Fibroblast of pulmonary artery (primary cell): ENCODE measurements around the gene SLC22A12.

Source experiments
- DNase-seq: peaks from one replicate; pipeline ENCODE4 v3.0.0-alpha.2; 2010; ENCODE audit warnings: low read depth
- H3K4me3 ChIP-seq: replicated peaks from 2 replicates; pipeline ENCODE4 v1.5.1; 2011; ENCODE audit warnings: low read depth, mild to moderate bottlenecking, control low read depth, low read length, moderate library complexity
- TF ChIP-seq, protein P1 (sequence below): IDR thresholded peaks from 2 replicates; pipeline ENCODE4 v1.5.1; 2011; ENCODE audit warnings: mild to moderate bottlenecking, control low read depth, low read length, inconsistent platforms; ENCODE audit errors: missing control alignments

The SLC22A12 gene

GRCh38 chr11:64568584-64569140 is 22.4 kb upstream of the SLC22A12 start:
- no peak overlapping the region for H3K4me3 ChIP-seq
- DNase-seq: no peak
- TF ChIP-seq, protein P1, sequence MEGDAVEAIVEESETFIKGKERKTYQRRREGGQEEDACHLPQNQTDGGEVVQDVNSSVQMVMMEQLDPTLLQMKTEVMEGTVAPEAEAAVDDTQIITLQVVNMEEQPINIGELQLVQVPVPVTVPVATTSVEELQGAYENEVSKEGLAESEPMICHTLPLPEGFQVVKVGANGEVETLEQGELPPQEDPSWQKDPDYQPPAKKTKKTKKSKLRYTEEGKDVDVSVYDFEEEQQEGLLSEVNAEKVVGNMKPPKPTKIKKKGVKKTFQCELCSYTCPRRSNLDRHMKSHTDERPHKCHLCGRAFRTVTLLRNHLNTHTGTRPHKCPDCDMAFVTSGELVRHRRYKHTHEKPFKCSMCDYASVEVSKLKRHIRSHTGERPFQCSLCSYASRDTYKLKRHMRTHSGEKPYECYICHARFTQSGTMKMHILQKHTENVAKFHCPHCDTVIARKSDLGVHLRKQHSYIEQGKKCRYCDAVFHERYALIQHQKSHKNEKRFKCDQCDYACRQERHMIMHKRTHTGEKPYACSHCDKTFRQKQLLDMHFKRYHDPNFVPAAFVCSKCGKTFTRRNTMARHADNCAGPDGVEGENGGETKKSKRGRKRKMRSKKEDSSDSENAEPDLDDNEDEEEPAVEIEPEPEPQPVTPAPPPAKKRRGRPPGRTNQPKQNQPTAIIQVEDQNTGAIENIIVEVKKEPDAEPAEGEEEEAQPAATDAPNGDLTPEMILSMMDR: no peak

- no peak overlapping the region for H3K4me3 ChIP-seq
- TF ChIP-seq, protein P1: no peak
- DNase-seq: no peak
Observed at GRCh38 chr11:64569300-64569970, 21.6 kb upstream of the SLC22A12 start.

DNA sequence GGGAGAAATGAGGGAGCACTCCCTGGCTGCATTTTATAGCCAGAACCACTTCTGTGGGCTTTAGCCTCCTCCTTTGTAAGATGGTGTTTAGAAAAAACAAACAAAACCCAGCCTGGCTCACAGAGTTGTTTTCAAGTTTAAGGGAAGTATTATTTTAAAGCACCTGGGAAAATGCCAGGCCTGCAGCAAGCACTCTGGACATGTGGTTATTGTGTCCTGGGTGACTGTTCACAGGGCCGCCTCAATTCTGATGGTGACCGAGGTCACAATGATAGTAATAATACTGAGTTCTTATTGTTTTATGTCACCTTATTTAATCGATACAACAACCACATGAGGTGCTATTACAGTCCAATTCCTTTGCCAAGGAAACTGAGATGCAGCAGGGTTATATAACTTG is 20.7 kb upstream of the SLC22A12 start:
- H3K4me3 ChIP-seq: no peak overlapping the region
- TF ChIP-seq, protein P1: no peak
- no peak for DNase-seq

GRCh38 chr11:64571050-64571409 is 20.0 kb upstream of the SLC22A12 start:
- no peak overlapping the region for H3K4me3 ChIP-seq
- no peak for DNase-seq
- TF ChIP-seq, protein P1: no peak

GRCh38 chr11:64571410-64572091 is 19.5 kb upstream of the SLC22A12 start:
- TF ChIP-seq, protein P1: no peak
- no peak overlapping the region for H3K4me3 ChIP-seq
- no peak for DNase-seq

DNA sequence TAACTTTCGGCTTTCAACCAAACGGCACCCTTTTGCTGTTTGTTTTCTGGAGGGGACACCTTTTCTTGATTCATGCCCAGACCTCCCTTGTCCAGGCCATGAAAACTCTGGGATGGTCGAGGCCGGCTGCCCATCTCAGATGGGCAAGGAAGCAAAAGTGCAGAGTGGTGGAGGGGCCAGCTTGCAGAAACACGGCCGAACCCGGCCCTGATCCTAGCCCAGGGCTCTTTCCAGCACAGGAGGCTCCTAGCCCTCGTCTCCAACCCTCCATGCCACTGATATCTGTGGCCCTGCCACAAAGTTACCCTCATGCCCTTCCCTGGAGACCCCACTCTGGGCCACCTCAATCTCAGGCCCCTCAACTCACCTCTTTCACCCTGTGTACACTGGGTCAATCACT is 18.9 kb upstream of the SLC22A12 start:
- no peak for DNase-seq
- TF ChIP-seq, protein P1: no peak
- no peak overlapping the region for H3K4me3 ChIP-seq
